ENCODE measurements around the gene DHX29.

The DHX29 gene

GRCh38 chr5:55231029-55231918 lies 76.2 kb downstream of the DHX29 start:
- H3K27ac ChIP-seq (ENCODE audit: low read depth, low read length) = no peak overlapping the region
- H3K4me1 ChIP-seq (ENCODE audit: insufficient read depth, low read length) = peaks cover 30% of the 10 kb centered on the region
- H3K4me3 ChIP-seq (ENCODE audit: low read depth in 1 of 2, low read length in 2 of 2) = peak overlapping the region; percentile 6 to 73
- no peaks in the 10 kb centered on the region for H3K36me3 ChIP-seq (ENCODE audit: insufficient read depth, low read length)
- H3K27me3 ChIP-seq (ENCODE audit: control insufficient read depth in 1 of 2, insufficient read depth in 2 of 2, low read length in 2 of 2) = peaks cover 76 to 93% of the 10 kb centered on the region in 2 donors
- H3K9me3 ChIP-seq (ENCODE audit: low read length) = no peaks in the 10 kb centered on the region
- no peak overlapping the region for H3K9ac ChIP-seq (ENCODE audit: low read length)

- Histone ChIP-seq H3K9ac (ENCODE audit: low read length) (no peak overlapping the region), H3K36me3 (ENCODE audit: insufficient read depth, low read length) (no peaks in the 10 kb centered on the region), H3K4me1 (ENCODE audit: insufficient read depth, low read length) (peaks cover 30% of the 10 kb centered on the region), H3K27me3 (ENCODE audit: control insufficient read depth in 1 of 2, insufficient read depth in 2 of 2, low read length in 2 of 2) (peaks cover 86 to 99% of the 10 kb centered on the region in 2 donors), H3K27ac (ENCODE audit: low read depth, low read length) (no peak overlapping the region), H3K9me3 (ENCODE audit: low read length) (no peaks in the 10 kb centered on the region), H3K4me3 (ENCODE audit: low read depth in 1 of 2, low read length in 2 of 2) (no peak overlapping the region)
These were observed 77.3 kb downstream of the DHX29 start for GRCh38 chr5:55230086-55230629.

DNA sequence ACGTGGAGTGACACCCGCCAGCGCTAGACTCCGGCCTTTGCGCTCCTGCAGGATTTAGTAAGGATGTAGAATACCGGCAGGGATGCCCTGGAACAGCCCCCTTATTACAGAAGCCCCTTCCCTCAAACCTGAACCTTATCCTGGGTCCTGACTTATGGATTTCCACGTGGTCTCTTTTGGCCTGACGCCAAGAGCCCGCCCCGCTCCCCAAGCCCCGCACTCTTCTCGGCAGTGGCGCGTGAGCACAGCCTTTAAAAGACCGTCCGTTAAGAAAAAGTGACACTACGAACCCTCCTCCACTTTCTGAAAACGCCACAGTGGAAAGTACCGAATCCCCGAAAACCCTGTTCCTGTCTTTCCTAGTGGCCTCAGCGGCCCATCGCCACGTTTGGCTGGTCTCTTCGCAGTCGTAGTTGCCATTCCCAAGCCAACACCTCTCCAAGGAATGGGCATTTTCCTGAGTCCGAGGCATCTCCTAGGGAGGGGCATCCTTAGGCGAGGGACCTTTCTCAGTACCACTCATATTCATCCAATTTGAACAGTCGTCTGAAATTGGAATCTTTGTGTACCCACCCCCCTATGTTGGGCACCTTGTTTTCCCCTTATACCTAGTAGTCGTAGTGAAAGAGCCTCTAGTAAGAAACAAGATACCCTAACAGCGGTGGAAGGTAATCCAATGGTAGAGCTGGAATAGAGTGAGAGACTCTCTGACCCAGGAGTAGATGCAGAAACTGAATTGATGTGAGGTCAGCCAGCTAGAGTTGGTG lies 79.6 kb downstream of the DHX29 start:
- H3K9me3 ChIP-seq (ENCODE audit: low read length) = peaks cover 6% of the 10 kb centered on the region
- no peak overlapping the region for H3K4me3 ChIP-seq (ENCODE audit: low read depth in 1 of 2, low read length in 2 of 2)
- H3K27ac ChIP-seq (ENCODE audit: low read depth, low read length) = no peak overlapping the region
- H3K27me3 ChIP-seq (ENCODE audit: control insufficient read depth in 1 of 2, insufficient read depth in 2 of 2, low read length in 2 of 2) = peaks cover 92 to 99% of the 10 kb centered on the region in 2 donors
- no peaks in the 10 kb centered on the region for H3K36me3 ChIP-seq (ENCODE audit: insufficient read depth, low read length)
- H3K9ac ChIP-seq (ENCODE audit: low read length) = no peak overlapping the region
- H3K4me1 ChIP-seq (ENCODE audit: insufficient read depth, low read length) = peaks cover 20% of the 10 kb centered on the region

GRCh38 chr5:55226934-55227663 lies 80.4 kb downstream of the DHX29 start, which contains the start of gene MCIDAS:
Gene MCIDAS, minus strand, starts transcription at chr5:55227315. Its CDS starts 177 bp downstream, at chr5:55227138.
- Histone ChIP-seq H3K4me1 (ENCODE audit: insufficient read depth, low read length) (peaks cover 14% of the 10 kb centered on the region), H3K27ac (ENCODE audit: low read depth, low read length) (no peak within 1 kb of the TSS), H3K9ac (ENCODE audit: low read length) (no peak within 1 kb of the TSS), H3K9me3 (ENCODE audit: low read length) (peaks cover 6% of the 10 kb centered on the region), H3K36me3 (ENCODE audit: insufficient read depth, low read length) (no peaks in the 10 kb centered on the region), H3K4me3 (ENCODE audit: low read depth in 1 of 2, low read length in 2 of 2) (peak within 1 kb of the TSS in 1 of 2 donors; percentile 12), H3K27me3 (ENCODE audit: control insufficient read depth in 1 of 2, insufficient read depth in 2 of 2, low read length in 2 of 2) (peaks cover 92 to 99% of the 10 kb centered on the region in 2 donors)

- Histone ChIP-seq H3K27ac (ENCODE audit: low read depth, low read length) (no peak overlapping the region), H3K4me1 (ENCODE audit: insufficient read depth, low read length) (peaks cover 6% of the 10 kb centered on the region), H3K9me3 (ENCODE audit: low read length) (peaks cover 6% of the 10 kb centered on the region), H3K36me3 (ENCODE audit: insufficient read depth, low read length) (no peaks in the 10 kb centered on the region), H3K27me3 (ENCODE audit: control insufficient read depth in 1 of 2, insufficient read depth in 2 of 2, low read length in 2 of 2) (peaks cover 86 to 99% of the 10 kb centered on the region in 2 donors), H3K9ac (ENCODE audit: low read length) (no peak overlapping the region), H3K4me3 (ENCODE audit: low read depth in 1 of 2, low read length in 2 of 2) (no peak overlapping the region)
These were observed 81.2 kb downstream of the DHX29 start for GRCh38 chr5:55226027-55226933.

GRCh38 chr5:55225346-55225745 lies 82.1 kb downstream of the DHX29 start:
- H3K36me3 ChIP-seq (ENCODE audit: insufficient read depth, low read length) = no peaks in the 10 kb centered on the region
- peaks cover 6% of the 10 kb centered on the region for H3K9me3 ChIP-seq (ENCODE audit: low read length)
- no peak overlapping the region for H3K9ac ChIP-seq (ENCODE audit: low read length)
- H3K4me1 ChIP-seq (ENCODE audit: insufficient read depth, low read length) = peaks cover 8% of the 10 kb centered on the region
- H3K4me3 ChIP-seq (ENCODE audit: low read depth in 1 of 2, low read length in 2 of 2) = no peak overlapping the region
- H3K27ac ChIP-seq (ENCODE audit: low read depth, low read length) = no peak overlapping the region
- peaks cover 86 to 99% of the 10 kb centered on the region in 2 donors for H3K27me3 ChIP-seq (ENCODE audit: control insufficient read depth in 1 of 2, insufficient read depth in 2 of 2, low read length in 2 of 2)

GRCh38 chr5:55223812-55224240 lies 83.7 kb downstream of the DHX29 start:
- Histone ChIP-seq H3K4me3 (ENCODE audit: low read depth in 1 of 2, low read length in 2 of 2) (no peak overlapping the region), H3K27ac (ENCODE audit: low read depth, low read length) (no peak overlapping the region)

DNA sequence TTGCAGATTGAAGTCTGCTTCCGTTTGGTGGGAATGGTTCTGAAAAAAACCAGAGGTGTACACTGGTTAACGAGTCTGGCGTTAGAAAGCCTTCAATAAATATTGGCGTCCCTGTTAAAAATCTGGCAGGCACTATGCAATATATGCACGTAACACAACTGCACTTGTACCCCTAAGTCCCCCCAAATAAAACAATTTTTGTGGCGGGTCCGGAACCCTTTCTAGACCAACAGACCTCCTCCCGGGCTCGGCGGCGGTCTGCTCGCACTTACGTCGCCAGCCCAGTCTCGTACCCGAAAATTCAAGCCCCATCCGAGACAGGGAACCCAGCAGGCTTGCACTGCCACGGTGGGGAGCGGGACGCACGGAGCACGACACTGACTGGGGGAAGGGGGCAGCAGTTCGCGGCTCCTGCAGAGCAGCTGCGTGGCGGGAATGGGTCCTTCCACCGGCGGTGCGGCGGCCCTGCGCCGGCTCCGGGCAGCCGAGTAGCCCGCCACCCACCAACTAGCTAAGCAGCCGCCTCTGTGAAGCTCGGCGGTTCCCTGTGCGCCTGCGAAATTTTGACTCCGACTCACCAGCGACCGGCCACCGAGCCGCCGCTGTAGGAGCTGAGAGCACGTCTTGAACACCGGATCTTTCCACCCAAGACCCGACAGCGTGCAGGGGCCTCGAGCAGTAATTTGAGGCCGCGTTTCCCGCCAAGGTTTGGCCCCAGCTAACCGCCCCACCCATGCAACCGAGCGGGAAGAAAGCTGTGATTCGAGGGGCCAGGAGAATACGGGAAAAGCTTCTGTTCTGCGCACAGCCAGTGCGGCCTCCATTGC lies 84.3 kb downstream of the DHX29 start:
- H3K9me3 ChIP-seq (ENCODE audit: low read length) = peaks cover 6% of the 10 kb centered on the region
- peaks cover 74 to 84% of the 10 kb centered on the region in 2 donors for H3K27me3 ChIP-seq (ENCODE audit: control insufficient read depth in 1 of 2, insufficient read depth in 2 of 2, low read length in 2 of 2)
- no peak overlapping the region for H3K4me3 ChIP-seq (ENCODE audit: low read depth in 1 of 2, low read length in 2 of 2)

More at GRCh38 chr5:55223812-55224240, 83.7 kb downstream of the DHX29 start:
- H3K4me1 ChIP-seq (ENCODE audit: insufficient read depth, low read length) = peaks cover 10% of the 10 kb centered on the region
- H3K27me3 ChIP-seq (ENCODE audit: control insufficient read depth in 1 of 2, insufficient read depth in 2 of 2, low read length in 2 of 2) = peaks cover 80 to 90% of the 10 kb centered on the region in 2 donors
- no peak overlapping the region for H3K9ac ChIP-seq (ENCODE audit: low read length)
- peaks cover 6% of the 10 kb centered on the region for H3K9me3 ChIP-seq (ENCODE audit: low read length)
- H3K36me3 ChIP-seq (ENCODE audit: insufficient read depth, low read length) = no peaks in the 10 kb centered on the region

GRCh38 chr5:55222092-55222984 lies 85.2 kb downstream of the DHX29 start:
- Histone ChIP-seq H3K36me3 (ENCODE audit: insufficient read depth, low read length) (no peaks in the 10 kb centered on the region), H3K9ac (ENCODE audit: low read length) (no peak overlapping the region), H3K4me1 (ENCODE audit: insufficient read depth, low read length) (peaks cover 10% of the 10 kb centered on the region), H3K4me3 (ENCODE audit: low read depth in 1 of 2, low read length in 2 of 2) (no peak overlapping the region), H3K9me3 (ENCODE audit: low read length) (peaks cover 6% of the 10 kb centered on the region), H3K27me3 (ENCODE audit: control insufficient read depth in 1 of 2, insufficient read depth in 2 of 2, low read length in 2 of 2) (peaks cover 66 to 79% of the 10 kb centered on the region in 2 donors), H3K27ac (ENCODE audit: low read depth, low read length) (no peak overlapping the region)

More for the DNA sequence above, 84.3 kb downstream of the DHX29 start:
- no peak overlapping the region for H3K9ac ChIP-seq (ENCODE audit: low read length)
- H3K27ac ChIP-seq (ENCODE audit: low read depth, low read length) = no peak overlapping the region
- no peaks in the 10 kb centered on the region for H3K36me3 ChIP-seq (ENCODE audit: insufficient read depth, low read length)
- peaks cover 10% of the 10 kb centered on the region for H3K4me1 ChIP-seq (ENCODE audit: insufficient read depth, low read length)
